ENCODE measurements around the gene PLEKHO1.

- no peak for TF ChIP-seq GATA2 (IDR thresholded peaks at IDR 0.05; ENCODE audit: low read depth, low read length)
- no peak for TF ChIP-seq GATA3 (IDR thresholded peaks at IDR 0.05; ENCODE audit: low read depth, low read length)
Measured at GRCh38 chr1:150162862-150163706, 13.4 kb downstream of the PLEKHO1 start.

Data from SH-SY5Y (cell line).